Activated CD4-positive, CD25-positive, alpha-beta regulatory T cell treated with anti-CD3 and anti-CD28 coated beads, Interleukin-2, amount 50 U/mL, for 24 hours (primary cell): Measurements from ENCODE around the gene EXOC5.

ENCODE experiments used
- ATAC-seq, 2 donors: fragments of 150-1000 bp; cut with Tn5 transposase; one replicate each; pipeline ENCODE4 v1.10.0; 2021; ENCODE audit warnings: mild to moderate bottlenecking in 1 of 2, moderate library complexity in 1 of 2

EXOC5 gene

DNA sequence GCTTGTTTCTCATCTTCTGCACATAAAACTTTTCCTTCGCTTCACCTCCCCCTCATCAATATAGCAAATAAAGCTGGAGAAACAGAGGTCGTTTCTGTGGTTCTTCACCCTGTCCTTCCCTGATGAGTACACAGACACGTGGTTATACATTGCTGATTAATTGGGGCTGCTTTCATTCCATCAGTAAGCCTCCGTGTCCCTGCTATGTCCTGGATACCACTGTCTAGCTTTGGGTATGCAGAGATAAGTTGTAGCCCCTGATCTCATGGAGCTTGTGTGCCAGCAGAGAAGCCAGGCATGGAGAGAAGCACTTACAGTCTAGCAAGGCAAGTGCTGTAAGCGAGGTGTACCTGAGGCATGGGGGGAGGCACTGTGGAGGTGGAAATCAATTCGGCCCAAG is 108.4 kb downstream of the EXOC5 start:
- ATAC-seq, result no peak

DNA sequence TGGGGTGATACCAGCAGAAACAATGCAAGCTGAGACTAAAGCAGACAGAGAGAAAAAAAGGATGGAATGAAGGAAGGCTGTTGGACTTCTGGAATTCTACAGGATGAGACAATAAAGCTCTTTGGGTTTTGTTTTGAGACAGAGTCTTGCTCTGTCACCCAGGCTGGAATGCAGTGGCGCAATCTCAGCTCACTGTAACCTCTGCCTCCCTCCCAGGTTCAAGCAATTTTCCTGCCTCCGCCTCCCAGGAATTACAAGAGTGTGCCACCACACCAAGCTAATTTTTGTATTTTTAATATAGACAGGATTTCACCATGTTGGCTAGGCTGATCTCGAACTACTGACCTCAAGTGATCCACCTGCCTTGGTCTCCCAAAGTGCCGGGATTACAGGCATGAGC is 115.4 kb downstream of the EXOC5 start:
- no peak for ATAC-seq
